ENCODE data around the gene ACYP1. TPM values are rescaled to one million over a fixed set of nuclear protein-coding genes. Genes with fewer than 3 reads are reported as not detected.

The ACYP1 gene
- total RNA-seq, 1 experiment from 2014 or later = 21.3 TPM

DNA sequence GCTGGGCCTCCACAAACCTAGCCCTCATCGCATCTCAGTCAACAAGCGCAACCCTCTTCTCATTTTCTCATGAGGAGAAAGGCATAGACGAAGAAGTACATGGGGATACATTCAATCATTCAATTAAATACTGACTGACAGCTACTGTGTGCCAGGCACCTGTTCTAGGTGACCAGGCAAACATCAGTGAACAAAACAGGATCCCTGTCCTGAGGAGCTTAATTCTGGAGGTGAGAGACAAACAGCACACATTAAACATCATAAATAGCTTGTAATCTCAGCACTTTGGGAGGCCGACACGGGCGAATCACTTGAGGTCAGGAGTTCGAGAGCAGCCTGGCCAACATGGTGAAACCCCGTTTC is 362 bp upstream of the ACYP1 start:
- ChIA-PET CTCF (no interaction called here), POLR2A (interaction anchor here (0.6 to 0.7 kb wide), 3 partner anchors 156 to 441 kb away, joined by 3 to 10 read pairs (median 3); no protein-coding TSS in a partner anchor)
- H3K4me1 ChIP-seq (ENCODE audit: control insufficient read depth, insufficient read depth, low read length) = peaks cover 12% of the 10 kb centered on the region
- in situ Hi-C loops (cut with HindIII; ENCODE audit: low pct_unique_long_range_greater_than_20kb, low sequenced_read_pairs) = no loop called here
- TF ChIP-seq POLR2AphosphoS5 (IDR thresholded peaks at IDR 0.05; ENCODE audit: low read depth, low read length) = no peak
- TF ChIP-seq, protein P1, sequence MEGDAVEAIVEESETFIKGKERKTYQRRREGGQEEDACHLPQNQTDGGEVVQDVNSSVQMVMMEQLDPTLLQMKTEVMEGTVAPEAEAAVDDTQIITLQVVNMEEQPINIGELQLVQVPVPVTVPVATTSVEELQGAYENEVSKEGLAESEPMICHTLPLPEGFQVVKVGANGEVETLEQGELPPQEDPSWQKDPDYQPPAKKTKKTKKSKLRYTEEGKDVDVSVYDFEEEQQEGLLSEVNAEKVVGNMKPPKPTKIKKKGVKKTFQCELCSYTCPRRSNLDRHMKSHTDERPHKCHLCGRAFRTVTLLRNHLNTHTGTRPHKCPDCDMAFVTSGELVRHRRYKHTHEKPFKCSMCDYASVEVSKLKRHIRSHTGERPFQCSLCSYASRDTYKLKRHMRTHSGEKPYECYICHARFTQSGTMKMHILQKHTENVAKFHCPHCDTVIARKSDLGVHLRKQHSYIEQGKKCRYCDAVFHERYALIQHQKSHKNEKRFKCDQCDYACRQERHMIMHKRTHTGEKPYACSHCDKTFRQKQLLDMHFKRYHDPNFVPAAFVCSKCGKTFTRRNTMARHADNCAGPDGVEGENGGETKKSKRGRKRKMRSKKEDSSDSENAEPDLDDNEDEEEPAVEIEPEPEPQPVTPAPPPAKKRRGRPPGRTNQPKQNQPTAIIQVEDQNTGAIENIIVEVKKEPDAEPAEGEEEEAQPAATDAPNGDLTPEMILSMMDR (IDR thresholded peaks at IDR 0.05) = no peak
- no peak for TF ChIP-seq SIN3A (IDR thresholded peaks at IDR 0.05; ENCODE audit: borderline replicate concordance, insufficient read depth, low read depth, low read length)
- TF ChIP-seq TCF7L2 (IDR thresholded peaks at IDR 0.05; ENCODE audit: low read depth, low read length) = no peak
- TF ChIP-seq, protein P2, sequence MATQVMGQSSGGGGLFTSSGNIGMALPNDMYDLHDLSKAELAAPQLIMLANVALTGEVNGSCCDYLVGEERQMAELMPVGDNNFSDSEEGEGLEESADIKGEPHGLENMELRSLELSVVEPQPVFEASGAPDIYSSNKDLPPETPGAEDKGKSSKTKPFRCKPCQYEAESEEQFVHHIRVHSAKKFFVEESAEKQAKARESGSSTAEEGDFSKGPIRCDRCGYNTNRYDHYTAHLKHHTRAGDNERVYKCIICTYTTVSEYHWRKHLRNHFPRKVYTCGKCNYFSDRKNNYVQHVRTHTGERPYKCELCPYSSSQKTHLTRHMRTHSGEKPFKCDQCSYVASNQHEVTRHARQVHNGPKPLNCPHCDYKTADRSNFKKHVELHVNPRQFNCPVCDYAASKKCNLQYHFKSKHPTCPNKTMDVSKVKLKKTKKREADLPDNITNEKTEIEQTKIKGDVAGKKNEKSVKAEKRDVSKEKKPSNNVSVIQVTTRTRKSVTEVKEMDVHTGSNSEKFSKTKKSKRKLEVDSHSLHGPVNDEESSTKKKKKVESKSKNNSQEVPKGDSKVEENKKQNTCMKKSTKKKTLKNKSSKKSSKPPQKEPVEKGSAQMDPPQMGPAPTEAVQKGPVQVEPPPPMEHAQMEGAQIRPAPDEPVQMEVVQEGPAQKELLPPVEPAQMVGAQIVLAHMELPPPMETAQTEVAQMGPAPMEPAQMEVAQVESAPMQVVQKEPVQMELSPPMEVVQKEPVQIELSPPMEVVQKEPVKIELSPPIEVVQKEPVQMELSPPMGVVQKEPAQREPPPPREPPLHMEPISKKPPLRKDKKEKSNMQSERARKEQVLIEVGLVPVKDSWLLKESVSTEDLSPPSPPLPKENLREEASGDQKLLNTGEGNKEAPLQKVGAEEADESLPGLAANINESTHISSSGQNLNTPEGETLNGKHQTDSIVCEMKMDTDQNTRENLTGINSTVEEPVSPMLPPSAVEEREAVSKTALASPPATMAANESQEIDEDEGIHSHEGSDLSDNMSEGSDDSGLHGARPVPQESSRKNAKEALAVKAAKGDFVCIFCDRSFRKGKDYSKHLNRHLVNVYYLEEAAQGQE (IDR thresholded peaks at IDR 0.05; ENCODE audit: insufficient read depth in 1 of 2, low read depth in 2 of 2, low read length in 1 of 2) = no peak
- H3K27ac ChIP-seq (ENCODE audit: low read length) = peak overlapping the region; percentile 73
- H3K9me3 ChIP-seq (ENCODE audit: control insufficient read depth, insufficient read depth, low read depth, low read length) = no peaks in the 10 kb centered on the region
- intact Hi-C loops (cut with micrococcal nuclease; ENCODE audit: unreplicated experiment) = no loop called here
- no TSS peak for BruUV-seq (replicated peaks)
- peak overlapping the region; percentile 85 for H3K4me3 ChIP-seq (ENCODE audit: low read depth in 2 of 2, low read length in 2 of 2)
- no peaks in the 10 kb centered on the region for H3K27me3 ChIP-seq (ENCODE audit: control insufficient read depth, insufficient read depth, low read length)
- peak; percentile 28; the same call in 1 of the 2 replicates for ATAC-seq
- no peak for DNase-seq (ENCODE audit: low read depth, low spot score)
- H3K36me3 ChIP-seq (ENCODE audit: control insufficient read depth, insufficient read depth, low read length) = peaks cover 2% of the 10 kb centered on the region

DNA sequence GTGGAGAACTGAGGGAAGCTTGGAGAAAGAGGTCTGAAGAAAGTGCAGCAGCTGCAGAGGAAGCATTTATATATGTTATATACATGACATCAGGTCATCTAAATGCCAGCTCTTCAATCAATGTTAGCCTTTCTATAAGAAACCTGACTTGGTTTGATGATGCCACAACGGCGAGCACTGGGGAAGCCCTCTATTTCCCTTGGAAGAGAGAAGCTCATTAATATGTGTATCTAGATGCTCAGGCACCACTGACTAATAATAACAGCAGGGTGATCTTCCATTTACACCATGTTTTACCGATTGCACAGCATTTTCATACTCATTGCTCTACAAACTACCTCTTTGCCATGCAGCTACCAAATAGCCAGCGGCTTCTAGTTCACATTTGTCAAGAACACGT is 811 bp downstream of the ACYP1 start:
- ChIA-PET POLR2A (no interaction called here), CTCF (no interaction called here)
- ATAC-seq (no peak), DNase-seq (ENCODE audit: low read depth, low spot score) (no peak)
- TSS peak; percentile 63 for BruUV-seq (replicated peaks)
- Histone ChIP-seq H3K4me1 (ENCODE audit: control insufficient read depth, insufficient read depth, low read length) (peaks cover 12% of the 10 kb centered on the region), H3K27me3 (ENCODE audit: control insufficient read depth, insufficient read depth, low read length) (no peaks in the 10 kb centered on the region), H3K4me3 (ENCODE audit: low read depth in 2 of 2, low read length in 2 of 2) (peak overlapping the region; percentile 85), H3K27ac (ENCODE audit: low read length) (peak overlapping the region; percentile 92), H3K36me3 (ENCODE audit: control insufficient read depth, insufficient read depth, low read length) (peaks cover 2% of the 10 kb centered on the region), H3K9me3 (ENCODE audit: control insufficient read depth, insufficient read depth, low read depth, low read length) (no peaks in the 10 kb centered on the region)
- in situ Hi-C loops (cut with HindIII; ENCODE audit: low pct_unique_long_range_greater_than_20kb, low sequenced_read_pairs) (no loop called here), intact Hi-C loops (cut with micrococcal nuclease; ENCODE audit: unreplicated experiment) (no loop called here)
- TF ChIP-seq POLR2AphosphoS5 (IDR thresholded peaks at IDR 0.05; ENCODE audit: low read depth, low read length) (no peak), SIN3A (IDR thresholded peaks at IDR 0.05; ENCODE audit: borderline replicate concordance, insufficient read depth, low read depth, low read length) (no peak), TCF7L2 (IDR thresholded peaks at IDR 0.05; ENCODE audit: low read depth, low read length) (no peak)
- TF ChIP-seq, protein P1 (IDR thresholded peaks at IDR 0.05) = no peak
- TF ChIP-seq, protein P2 (IDR thresholded peaks at IDR 0.05; ENCODE audit: insufficient read depth in 1 of 2, low read depth in 2 of 2, low read length in 1 of 2) = no peak
